Right lobe of liver (tissue), 4 donors: ENCODE data around the gene MOB3B.

Experiments used
- POLR2A ChIP-seq: fragments of 450-650 bp; IDR thresholded peaks from one replicate; pipeline ENCODE4 v1.6.1; 2017; ENCODE audit warnings: antibody characterized with exemption, mild to moderate bottlenecking
- TF ChIP-seq, protein P1 (sequence below), 4 donors: fragments of 200-600 bp in 3 of 4; fragments of 450-650 bp in 1 of 4; IDR thresholded peaks; one replicate each; pipeline versions ENCODE4 v1.5.1 to v1.8.0; 2016 to 2022; ENCODE audit warnings: antibody characterized with exemption in 4 of 4, mild to moderate bottlenecking in 2 of 4
- donor health status: DM: no; HTN: no; CAD: no.
- donor health status: DM: no; HTN: no; CAD: no.
- donor health status: DM: no; HTN: yes; CAD: no.

DNA sequence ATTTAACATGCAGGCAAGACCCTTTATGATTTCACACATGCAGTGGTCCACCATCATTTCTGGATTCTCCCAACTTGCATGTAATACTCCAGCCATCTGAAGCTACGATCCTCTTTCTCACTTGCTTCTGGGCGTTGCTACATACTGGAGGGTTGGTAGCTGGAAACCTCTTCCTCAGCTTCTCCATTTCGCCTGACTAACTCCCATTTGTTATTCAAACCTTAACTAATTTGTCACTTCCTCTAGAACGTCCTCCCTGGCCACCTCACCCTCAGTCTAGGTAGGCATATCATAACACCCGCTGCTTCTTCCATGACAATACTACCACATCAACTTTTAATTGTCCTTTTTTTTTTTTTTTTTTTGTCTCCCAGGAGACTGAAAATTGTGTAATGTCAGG, 160.0 kb downstream of the MOB3B start:
- TF ChIP-seq, protein P1, sequence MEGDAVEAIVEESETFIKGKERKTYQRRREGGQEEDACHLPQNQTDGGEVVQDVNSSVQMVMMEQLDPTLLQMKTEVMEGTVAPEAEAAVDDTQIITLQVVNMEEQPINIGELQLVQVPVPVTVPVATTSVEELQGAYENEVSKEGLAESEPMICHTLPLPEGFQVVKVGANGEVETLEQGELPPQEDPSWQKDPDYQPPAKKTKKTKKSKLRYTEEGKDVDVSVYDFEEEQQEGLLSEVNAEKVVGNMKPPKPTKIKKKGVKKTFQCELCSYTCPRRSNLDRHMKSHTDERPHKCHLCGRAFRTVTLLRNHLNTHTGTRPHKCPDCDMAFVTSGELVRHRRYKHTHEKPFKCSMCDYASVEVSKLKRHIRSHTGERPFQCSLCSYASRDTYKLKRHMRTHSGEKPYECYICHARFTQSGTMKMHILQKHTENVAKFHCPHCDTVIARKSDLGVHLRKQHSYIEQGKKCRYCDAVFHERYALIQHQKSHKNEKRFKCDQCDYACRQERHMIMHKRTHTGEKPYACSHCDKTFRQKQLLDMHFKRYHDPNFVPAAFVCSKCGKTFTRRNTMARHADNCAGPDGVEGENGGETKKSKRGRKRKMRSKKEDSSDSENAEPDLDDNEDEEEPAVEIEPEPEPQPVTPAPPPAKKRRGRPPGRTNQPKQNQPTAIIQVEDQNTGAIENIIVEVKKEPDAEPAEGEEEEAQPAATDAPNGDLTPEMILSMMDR (IDR thresholded peaks at IDR 0.05): no peak
- TF ChIP-seq POLR2A: no peak
